Retinal pigment epithelial cell (primary cell): Measurements from ENCODE around the gene ETV6.

Experiments used
- DNase-seq: peaks from one replicate; pipeline ENCODE4 v3.0.0-alpha.2; 2010; ENCODE audit warnings: low read depth
- H3K4me3 ChIP-seq: 2 replicates; pipeline ENCODE4 v1.5.1; 2011; ENCODE audit warnings: mild to moderate bottlenecking, low read length, control low read depth, moderate library complexity
- CTCF ChIP-seq: conservative IDR thresholded peaks from 2 replicates; pipeline ENCODE4 v1.5.1; 2011; ENCODE audit warnings: low read depth, low read length, control low read depth, inconsistent platforms

Gene ETV6

GRCh38 chr12:11861864-11862600, 212.6 kb downstream of the ETV6 start:
- TF ChIP-seq CTCF, result no peak
- DNase-seq, result no peak
- H3K4me3 ChIP-seq, result no peak overlapping the region

GRCh38 chr12:11862798-11863197, 213.3 kb downstream of the ETV6 start:
- no peak overlapping the region for H3K4me3 ChIP-seq
- TF ChIP-seq CTCF, result no peak
- DNase-seq, result no peak

GRCh38 chr12:11863478-11863906, 214.0 kb downstream of the ETV6 start:
- no peak for TF ChIP-seq CTCF
- H3K4me3 ChIP-seq, result no peak overlapping the region
- DNase-seq, result no peak

- TF ChIP-seq CTCF, result no peak
- no peak overlapping the region for H3K4me3 ChIP-seq
- DNase-seq, result no peak
Observed at GRCh38 chr12:11863988-11864387, 214.5 kb downstream of the ETV6 start.

- TF ChIP-seq CTCF, result no peak
- no peak overlapping the region for H3K4me3 ChIP-seq
- no peak for DNase-seq
Observed at GRCh38 chr12:11865824-11866223, 216.3 kb downstream of the ETV6 start.

- H3K4me3 ChIP-seq, result no peak overlapping the region
- TF ChIP-seq CTCF, result no peak
- DNase-seq, result no peak
Observed at GRCh38 chr12:11868027-11868426, 218.6 kb downstream of the ETV6 start.

- H3K4me3 ChIP-seq, result no peak overlapping the region
- no peak for DNase-seq
- no peak for TF ChIP-seq CTCF
Observed at GRCh38 chr12:11869406-11869805, 219.9 kb downstream of the ETV6 start.
